HG03460 (cell line): ENCODE results near the gene SIX4.
"Not testable (repeated sequence)": the region's sequence is repeated elsewhere in the genome, so short reads cannot be mapped to it uniquely, and the experiment has no call there.

Experiments used
- ATAC-seq: cut with Tn5 transposase; IDR thresholded peaks from one replicate; pipeline ENCODE4 v1.9.1; 2021; ENCODE audit not compliant: unreplicated experiment

The SIX4 gene

GRCh38 chr14:60723907-60724618 lies at the start of gene SIX4:
TSS of gene SIX4 (minus strand) at chr14:60724351. CDS start at chr14:60724074, 277 bp downstream.
- ATAC-seq: peak; percentile 49

- ATAC-seq: peak; percentile 62
Observed at GRCh38 chr14:60773558-60773957, 49.4 kb upstream of the SIX4 start.

DNA sequence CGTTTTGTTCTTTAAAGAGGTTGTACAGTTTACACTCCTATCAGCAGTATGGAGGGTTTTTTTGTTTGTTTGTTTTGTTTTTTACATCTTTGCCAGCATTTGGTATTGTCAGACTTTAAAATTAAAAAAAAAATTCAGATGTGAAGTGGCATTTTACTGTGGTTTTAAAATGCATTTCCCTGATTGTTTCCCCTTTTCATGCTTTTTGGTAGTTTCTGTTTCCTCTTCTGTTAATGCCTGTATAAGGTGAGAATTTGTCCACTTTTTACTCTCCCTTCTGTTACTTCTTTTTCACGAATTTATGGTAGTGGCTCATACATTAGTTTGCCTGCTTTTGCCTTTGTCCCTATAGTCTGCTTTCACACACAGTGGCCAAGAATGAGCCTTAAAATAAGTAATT lies 47.0 kb upstream of the SIX4 start:
- ATAC-seq: no peak

DNA sequence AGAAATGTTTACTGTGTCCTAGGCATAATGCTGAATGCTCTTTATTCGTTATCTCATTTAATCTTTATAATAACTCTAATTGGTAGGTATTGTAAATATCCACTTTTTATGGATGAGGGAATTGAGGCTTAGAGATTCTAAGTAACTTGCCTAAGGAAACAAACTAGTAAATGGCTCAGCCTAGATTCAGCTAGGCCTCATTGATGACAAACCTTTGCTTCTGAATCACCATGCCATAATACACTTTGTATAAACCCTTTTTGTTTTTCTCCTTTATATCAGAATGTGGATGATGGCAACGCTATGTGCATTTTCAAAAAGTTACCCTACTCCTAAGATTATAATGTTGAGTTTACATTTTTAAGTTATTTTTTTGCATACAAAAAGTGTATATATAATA lies 44.5 kb upstream of the SIX4 start:
- ATAC-seq: no peak

GRCh38 chr14:60760644-60761364 lies 36.7 kb upstream of the SIX4 start:
- no peak for ATAC-seq

DNA sequence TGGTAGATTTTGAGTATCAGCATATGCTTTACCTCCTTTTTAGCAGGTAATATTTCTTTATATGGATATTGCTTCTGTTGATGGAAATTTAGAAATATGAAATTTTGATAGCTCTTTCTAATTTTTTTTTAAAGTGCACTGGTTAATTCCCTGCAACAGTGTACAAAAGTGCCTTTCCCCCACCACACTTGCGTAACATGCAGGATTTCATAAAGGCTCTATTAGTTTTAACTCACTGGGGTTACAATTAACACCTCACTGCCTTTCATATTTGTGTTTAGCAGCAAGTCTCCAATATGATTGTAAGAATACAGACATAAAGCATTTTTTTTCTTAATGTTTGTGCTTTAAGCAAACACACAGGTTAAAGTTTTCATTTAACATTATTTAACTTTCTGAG lies 36.1 kb upstream of the SIX4 start:
- ATAC-seq: no peak

DNA sequence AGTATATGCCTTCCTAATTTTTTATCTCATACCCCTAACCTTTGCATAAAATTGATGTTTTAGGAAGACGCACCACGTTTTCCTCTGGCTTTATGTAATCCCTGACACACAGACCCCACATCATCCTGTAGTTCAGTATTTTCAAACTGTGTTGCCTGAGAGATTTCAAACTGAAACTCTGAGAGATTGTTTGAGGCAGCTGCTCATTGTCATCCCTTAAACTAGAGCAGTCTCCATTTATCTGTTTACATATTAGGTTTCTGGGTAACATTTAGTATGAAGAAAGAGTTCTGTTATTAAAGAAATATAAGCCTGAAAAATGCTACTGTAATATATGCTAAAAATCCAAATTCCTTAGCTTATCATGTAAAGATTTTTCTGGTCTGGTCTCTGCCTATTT lies 34.7 kb upstream of the SIX4 start:
- ATAC-seq: peak; percentile 37

DNA sequence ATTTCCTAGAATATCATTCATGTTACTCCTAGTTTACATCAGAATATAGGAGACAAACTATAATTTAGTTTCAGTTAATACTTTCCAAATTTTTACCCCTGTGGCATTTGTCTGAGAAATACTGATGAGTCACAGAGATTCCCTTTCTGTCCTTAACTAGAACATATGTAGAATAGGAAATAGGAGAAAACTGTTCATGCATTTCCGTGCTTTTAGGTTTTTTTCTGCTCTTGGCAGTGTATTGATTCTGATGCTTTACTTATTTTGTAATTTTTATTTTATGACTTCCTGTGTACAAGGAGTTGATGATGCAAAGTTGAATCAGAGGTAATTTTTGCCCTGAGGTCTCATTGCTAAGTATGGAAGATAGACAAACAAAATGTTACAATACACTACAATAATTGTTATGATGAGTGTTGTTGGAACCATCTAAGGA lies 33.4 kb upstream of the SIX4 start:
- no peak for ATAC-seq

DNA sequence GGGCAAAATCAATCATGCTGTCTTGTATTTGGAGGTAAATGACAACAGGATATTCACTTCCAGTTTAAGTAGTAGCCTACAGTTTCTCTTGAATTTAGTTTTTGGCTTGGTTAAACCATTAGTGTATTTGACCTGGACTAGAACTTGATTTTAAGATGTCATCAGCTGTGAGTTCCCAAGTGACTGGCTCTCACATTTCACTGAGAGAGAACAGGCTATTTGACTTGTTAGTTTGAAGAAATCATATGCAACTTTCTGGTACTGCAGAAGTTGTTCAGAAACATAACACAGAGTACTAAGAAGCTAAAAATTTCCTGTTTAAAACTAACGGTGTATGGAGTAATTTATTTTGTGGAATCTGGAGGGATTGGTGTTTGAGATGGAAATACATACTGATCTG lies 32.7 kb upstream of the SIX4 start:
- ATAC-seq: no peak

DNA sequence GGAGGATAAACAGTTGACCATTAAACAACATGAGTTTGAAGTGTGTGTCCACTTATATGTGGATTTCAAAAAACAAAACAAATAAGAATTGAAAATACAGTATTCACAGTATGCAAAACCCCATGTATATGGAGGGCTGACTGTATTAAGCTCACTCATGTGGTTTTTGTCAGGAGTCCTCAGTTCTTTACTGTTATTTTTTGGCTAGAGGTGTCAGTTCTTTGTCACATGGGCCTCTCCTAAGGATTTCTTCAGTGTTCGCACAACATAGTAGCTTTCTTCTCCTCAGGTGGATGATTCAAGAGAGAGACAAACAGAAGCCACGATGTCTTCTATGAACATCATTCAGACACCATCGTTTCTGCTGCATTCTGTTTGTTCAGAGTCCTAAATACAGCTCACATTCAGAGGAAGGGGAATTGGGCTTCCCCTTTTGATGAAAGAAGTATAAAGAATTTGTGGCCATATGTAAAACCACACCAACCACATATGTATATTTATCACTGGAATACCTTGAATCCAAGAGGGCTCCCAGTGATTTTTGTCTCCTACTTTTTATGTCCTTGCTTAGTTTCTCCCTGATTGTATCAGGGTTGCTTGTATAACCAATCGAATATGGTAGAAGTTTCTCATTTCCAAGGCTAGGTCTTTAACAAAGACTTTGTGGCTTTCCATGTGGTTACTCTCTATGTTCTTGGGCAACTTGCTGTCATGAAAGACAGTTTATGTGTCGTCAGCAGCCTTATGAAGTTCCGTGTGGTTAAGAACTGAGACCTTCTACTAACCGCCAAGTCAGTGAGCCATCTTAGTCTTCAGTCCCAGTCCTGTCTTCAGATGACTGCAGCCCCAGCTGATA lies 29.3 kb upstream of the SIX4 start:
- ATAC-seq: peak; percentile 98

- no peak for ATAC-seq
Observed at GRCh38 chr14:60744566-60744965, 20.4 kb upstream of the SIX4 start.

DNA sequence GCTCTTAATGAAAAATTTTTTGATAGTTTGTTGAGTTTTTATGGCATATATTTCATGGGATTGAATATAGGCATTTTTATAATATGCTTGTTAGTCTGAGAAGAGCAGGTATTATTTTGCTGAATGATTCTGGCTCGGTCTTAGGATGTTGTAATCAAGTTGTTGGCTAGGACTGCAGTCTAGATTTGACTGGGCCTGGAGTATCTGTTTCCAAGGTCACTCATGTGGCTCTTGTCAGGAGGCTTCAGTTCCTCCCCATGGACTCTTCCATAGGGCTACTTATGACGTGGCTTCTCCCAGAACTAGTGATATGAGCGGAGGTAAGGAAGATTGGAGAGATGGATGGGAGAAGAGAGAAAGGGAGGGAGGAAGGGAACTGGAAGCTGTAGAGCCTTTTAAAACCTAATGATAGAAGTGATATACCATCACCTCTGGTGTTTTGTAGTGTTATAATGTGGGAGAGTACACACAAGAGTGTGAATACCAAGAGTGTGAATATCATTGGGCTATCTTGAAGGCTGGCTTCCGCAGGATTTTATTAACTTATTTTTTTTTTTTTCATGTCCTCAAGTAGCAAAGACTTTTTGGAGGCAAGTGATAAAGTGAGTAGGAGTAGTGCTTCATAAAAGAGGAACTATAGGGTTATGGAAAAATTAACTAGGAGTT lies 14.8 kb upstream of the SIX4 start:
- no peak for ATAC-seq

- ATAC-seq: no peak
Observed at GRCh38 chr14:60736494-60736893, 12.3 kb upstream of the SIX4 start.

GRCh38 chr14:60735416-60735815 lies 11.3 kb upstream of the SIX4 start:
- ATAC-seq: no peak

- peak; percentile 93 for ATAC-seq
Observed at GRCh38 chr14:60734465-60735242, 10.5 kb upstream of the SIX4 start, which contains the start of gene MNAT1. TSS of gene MNAT1 (plus strand) at chr14:60734761. CDS start at chr14:60734863, 102 bp downstream.

- no peak for ATAC-seq
Observed at GRCh38 chr14:60732840-60733483, 8.8 kb upstream of the SIX4 start.

- ATAC-seq: not testable (repeated sequence)
Observed at GRCh38 chr14:60731291-60731690, 7.1 kb upstream of the SIX4 start.

GRCh38 chr14:60723116-60723906 lies 840 bp downstream of the SIX4 start:
- peak; percentile 33 for ATAC-seq
